BLaER1 treated with 17β-estradiol and CSF1 and Interleukin-3, amounts not matched to agents 10 nM and 100 nM (cell line): ENCODE measurements around the gene TMEM108.

Experiments used
- H3K27ac ChIP-seq, 11 experiments: shearing (Covaris generic); formaldehyde crosslinking; 2 replicates each; pipeline ENCODE4 v1.8.1; 2022
- H3K27me3 ChIP-seq, 11 experiments: shearing (Covaris generic); formaldehyde crosslinking; 2 replicates each; pipeline ENCODE4 v1.8.1; 2022
- H3K36me3 ChIP-seq, 11 experiments: shearing (Covaris generic); formaldehyde crosslinking; 2 replicates each; pipeline ENCODE4 v1.8.1; 2022
- H3K4me1 ChIP-seq, 10 experiments: shearing (Covaris generic); formaldehyde crosslinking; 2 replicates each; pipeline ENCODE4 v1.8.1; 2022
- H3K4me2 ChIP-seq, 11 experiments: shearing (Covaris generic); formaldehyde crosslinking; 2 replicates each; pipeline ENCODE4 v1.8.1; 2022
- H3K4me3 ChIP-seq, 10 experiments: shearing (Covaris generic); formaldehyde crosslinking; 2 replicates each; pipeline ENCODE4 v1.8.1; 2022
- H3K9ac ChIP-seq, 11 experiments: shearing (Covaris generic); formaldehyde crosslinking; 2 replicates each; pipeline ENCODE4 v1.8.1; 2022
- H3K9me3 ChIP-seq, 11 experiments: shearing (Covaris generic); formaldehyde crosslinking; replicated peaks in 1 of 11; 2 replicates each; pipeline ENCODE4 v1.8.1; 2022
- H4K20me1 ChIP-seq, 11 experiments: shearing (Covaris generic); formaldehyde crosslinking; 2 replicates each; pipeline ENCODE4 v1.8.1; 2022
- Cebpa-rat ChIP-seq, 11 experiments: shearing (Covaris generic); IDR thresholded peaks; 2 replicates each; pipeline ENCODE4 v1.8.1; 2022

TMEM108 gene

DNA sequence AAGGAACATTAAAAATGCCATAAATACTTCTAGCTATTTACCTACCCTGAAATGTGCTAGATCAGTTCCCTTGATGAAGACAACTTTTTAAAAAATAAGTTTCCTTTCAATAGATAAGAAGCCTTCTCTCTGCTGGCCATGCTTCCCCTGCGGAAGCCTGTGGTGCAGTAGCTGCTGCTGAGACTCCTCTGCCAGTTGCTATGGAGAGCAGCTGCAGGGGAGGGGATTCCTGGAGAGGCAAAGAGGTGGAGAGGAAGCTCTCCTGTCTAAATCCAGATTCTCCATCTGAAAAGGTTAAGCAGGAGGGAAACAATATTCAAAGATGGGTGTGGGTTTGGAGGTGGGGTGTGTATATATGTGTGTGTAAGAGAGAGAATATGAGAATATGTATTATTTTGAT, 291.9 kb downstream of the TMEM108 start:
- H3K4me2 ChIP-seq = peak overlapping the region in 1 of 11 experiments; percentile 3; a peak in 1 of 22 replicates

GRCh38 chr3:133330522-133330921, 292.3 kb downstream of the TMEM108 start:
- no peak for TF ChIP-seq Cebpa-rat (IDR thresholded peaks at IDR 0.05)
- H4K20me1 ChIP-seq = no peaks in the 10 kb centered on the region
- H3K4me2 ChIP-seq = 0 out of 22 replicates have a peak overlapping the region, but pooled peaks of 1 of the 11 experiments have one; percentile 3
- no peaks in the 10 kb centered on the region for H3K36me3 ChIP-seq
- no peaks in the 10 kb centered on the region for H3K9me3 ChIP-seq
- H3K4me1 ChIP-seq = peaks cover 0 to 5% (median 0%) of the 10 kb centered on the region in 10 experiments; a peak in 1 of 20 replicates
- H3K27me3 ChIP-seq = no peaks in the 10 kb centered on the region
- no peak overlapping the region for H3K4me3 ChIP-seq
- no peak overlapping the region for H3K9ac ChIP-seq
- H3K27ac ChIP-seq = no peak overlapping the region

More for the DNA sequence above, 291.9 kb downstream of the TMEM108 start:
- Histone ChIP-seq H4K20me1 (no peaks in the 10 kb centered on the region), H3K9me3 (no peaks in the 10 kb centered on the region), H3K9ac (no peak overlapping the region), H3K4me1 (peaks cover 0 to 5% (median 0%) of the 10 kb centered on the region in 10 experiments; a peak in 1 of 20 replicates), H3K36me3 (no peaks in the 10 kb centered on the region), H3K4me3 (no peak overlapping the region), H3K27me3 (no peaks in the 10 kb centered on the region), H3K27ac (no peak overlapping the region)
- no peak for TF ChIP-seq Cebpa-rat (IDR thresholded peaks at IDR 0.05)

DNA sequence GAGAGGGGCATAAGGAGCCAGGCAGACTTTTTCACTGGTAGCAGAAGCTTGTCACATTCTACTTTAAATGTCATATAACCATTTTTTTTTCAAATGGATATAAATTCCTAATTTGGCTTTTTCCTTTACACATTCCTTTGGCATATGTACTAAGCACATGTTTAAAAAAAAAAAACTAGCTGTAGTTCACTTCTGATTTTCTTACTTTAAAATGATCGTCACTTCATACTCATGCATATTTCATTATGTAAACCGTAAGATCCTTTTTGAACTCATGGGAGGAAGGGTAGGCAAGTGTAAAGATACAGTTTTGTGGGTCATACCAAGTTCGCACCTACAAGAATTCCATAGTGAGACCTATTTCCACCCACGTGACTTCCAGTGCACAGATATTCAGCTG, 316.5 kb downstream of the TMEM108 start:
- TF ChIP-seq Cebpa-rat (IDR thresholded peaks at IDR 0.05) = no peak
- H3K9me3 ChIP-seq = peaks cover 0 to 11% (median 9%) of the 10 kb centered on the region in 11 experiments; a peak in 18 of 22 replicates
- H3K27me3 ChIP-seq = no peaks in the 10 kb centered on the region
- no peak overlapping the region for H3K4me2 ChIP-seq
- H3K4me1 ChIP-seq = no peaks in the 10 kb centered on the region
- no peak overlapping the region for H3K4me3 ChIP-seq
- H3K36me3 ChIP-seq = no peaks in the 10 kb centered on the region
- H3K9ac ChIP-seq = no peak overlapping the region
- no peaks in the 10 kb centered on the region for H4K20me1 ChIP-seq
- H3K27ac ChIP-seq = no peak overlapping the region

DNA sequence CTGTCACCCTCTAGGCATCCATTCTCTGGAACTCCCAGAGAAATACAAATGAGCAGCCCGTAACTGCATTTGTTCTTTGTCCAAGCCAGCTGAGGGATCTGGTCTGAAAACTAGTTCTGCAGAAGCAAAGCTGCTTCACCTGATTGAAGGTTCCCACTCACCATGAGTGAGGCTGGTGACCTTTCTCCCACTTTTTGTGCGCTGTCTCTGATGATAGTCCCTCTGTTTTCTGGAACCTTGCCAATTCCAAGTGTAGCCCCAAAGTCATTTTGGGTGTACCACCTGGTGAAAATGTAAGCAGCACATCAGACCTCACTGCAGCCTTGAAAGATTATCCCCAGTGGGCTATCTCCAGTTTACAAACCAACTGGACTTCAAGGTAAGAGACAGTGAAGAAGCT, 322.3 kb downstream of the TMEM108 start:
- Histone ChIP-seq H3K4me3 (no peak overlapping the region), H3K27ac (no peak overlapping the region), H3K4me1 (no peaks in the 10 kb centered on the region), H3K36me3 (no peaks in the 10 kb centered on the region), H3K9me3 (peaks cover 0 to 11% (median 9%) of the 10 kb centered on the region in 11 experiments; a peak in 18 of 22 replicates), H3K9ac (no peak overlapping the region), H4K20me1 (no peaks in the 10 kb centered on the region), H3K27me3 (no peaks in the 10 kb centered on the region), H3K4me2 (no peak overlapping the region)
- TF ChIP-seq Cebpa-rat (IDR thresholded peaks at IDR 0.05) = no peak

DNA sequence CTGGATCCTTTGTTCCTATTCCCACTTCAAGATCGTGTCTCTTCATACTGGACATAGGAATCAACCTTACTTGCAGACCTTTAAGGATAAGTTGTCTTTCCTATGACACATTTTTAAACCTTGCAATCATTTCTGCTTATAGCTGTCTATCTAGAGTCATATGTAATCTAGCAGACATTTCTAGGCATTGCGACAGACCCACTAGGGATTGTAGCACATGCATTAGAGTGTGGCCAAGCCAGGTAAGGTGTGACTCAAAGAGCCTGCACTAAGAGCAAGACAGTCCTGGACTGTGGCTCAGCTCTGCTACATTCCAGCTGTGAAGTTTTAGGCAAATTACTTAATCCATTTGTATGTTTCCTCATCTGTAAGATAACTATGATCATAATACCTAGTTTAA, 322.8 kb downstream of the TMEM108 start:
- Histone ChIP-seq H3K4me1 (no peaks in the 10 kb centered on the region), H3K27ac (no peak overlapping the region), H3K4me2 (no peak overlapping the region), H4K20me1 (no peaks in the 10 kb centered on the region), H3K27me3 (no peaks in the 10 kb centered on the region), H3K9me3 (peaks cover 0 to 11% (median 8%) of the 10 kb centered on the region in 11 experiments; a peak in 18 of 22 replicates), H3K9ac (no peak overlapping the region), H3K4me3 (no peak overlapping the region), H3K36me3 (no peaks in the 10 kb centered on the region)
- no peak for TF ChIP-seq Cebpa-rat (IDR thresholded peaks at IDR 0.05)

- H3K4me2 ChIP-seq = no peak overlapping the region
- H3K4me3 ChIP-seq = no peak overlapping the region
- no peaks in the 10 kb centered on the region for H3K4me1 ChIP-seq
- H3K27ac ChIP-seq = no peak overlapping the region
- no peak overlapping the region for H3K9ac ChIP-seq
- H3K27me3 ChIP-seq = no peaks in the 10 kb centered on the region
- TF ChIP-seq Cebpa-rat (IDR thresholded peaks at IDR 0.05) = no peak
- peaks cover 0 to 6% (median 4%) of the 10 kb centered on the region in 11 experiments; a peak in 18 of 22 replicates for H3K9me3 ChIP-seq
- H4K20me1 ChIP-seq = no peaks in the 10 kb centered on the region
- no peaks in the 10 kb centered on the region for H3K36me3 ChIP-seq
These were observed 323.2 kb downstream of the TMEM108 start for GRCh38 chr3:133361435-133361834.

DNA sequence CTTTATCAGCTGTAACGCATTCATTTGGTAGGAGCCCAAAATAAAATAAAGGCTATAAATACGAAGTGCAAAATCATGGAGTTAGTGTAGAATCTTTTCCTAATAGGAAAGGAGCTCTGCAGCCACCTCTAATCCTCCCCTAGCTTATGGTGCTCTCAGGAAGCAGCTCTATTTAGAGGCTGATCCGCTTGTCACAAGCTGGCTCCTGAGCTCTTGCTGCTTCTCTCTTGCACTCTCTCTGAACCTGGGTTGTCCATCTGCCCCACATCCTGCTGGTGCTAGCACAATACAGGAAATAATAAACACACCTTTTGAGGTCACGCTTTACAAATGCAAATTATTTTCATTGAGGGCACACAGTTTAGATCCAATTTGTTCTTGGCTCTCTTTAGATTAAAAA, 324.3 kb downstream of the TMEM108 start:
- no peaks in the 10 kb centered on the region for H3K36me3 ChIP-seq
- no peaks in the 10 kb centered on the region for H3K9me3 ChIP-seq
- no peaks in the 10 kb centered on the region for H3K27me3 ChIP-seq
- no peak overlapping the region for H3K4me3 ChIP-seq
- no peak for TF ChIP-seq Cebpa-rat (IDR thresholded peaks at IDR 0.05)
- H3K4me2 ChIP-seq = no peak overlapping the region
- H3K4me1 ChIP-seq = no peaks in the 10 kb centered on the region
- no peak overlapping the region for H3K9ac ChIP-seq
- H4K20me1 ChIP-seq = no peaks in the 10 kb centered on the region
- H3K27ac ChIP-seq = no peak overlapping the region

- H3K36me3 ChIP-seq = no peaks in the 10 kb centered on the region
- no peak overlapping the region for H3K4me2 ChIP-seq
- H3K27me3 ChIP-seq = no peaks in the 10 kb centered on the region
- TF ChIP-seq Cebpa-rat (IDR thresholded peaks at IDR 0.05) = no peak
- no peak overlapping the region for H3K27ac ChIP-seq
- no peak overlapping the region for H3K9ac ChIP-seq
- no peak overlapping the region for H3K4me3 ChIP-seq
- no peaks in the 10 kb centered on the region for H3K9me3 ChIP-seq
- no peaks in the 10 kb centered on the region for H3K4me1 ChIP-seq
- no peaks in the 10 kb centered on the region for H4K20me1 ChIP-seq
These were observed 326.5 kb downstream of the TMEM108 start for GRCh38 chr3:133364704-133365103.

- no peak overlapping the region for H3K4me3 ChIP-seq
- H3K4me2 ChIP-seq = no peak overlapping the region
- H3K27ac ChIP-seq = no peak overlapping the region
- no peaks in the 10 kb centered on the region for H4K20me1 ChIP-seq
- no peak for TF ChIP-seq Cebpa-rat (IDR thresholded peaks at IDR 0.05)
- H3K4me1 ChIP-seq = no peaks in the 10 kb centered on the region
- no peaks in the 10 kb centered on the region for H3K36me3 ChIP-seq
- H3K9ac ChIP-seq = no peak overlapping the region
- H3K9me3 ChIP-seq = no peaks in the 10 kb centered on the region
- no peaks in the 10 kb centered on the region for H3K27me3 ChIP-seq
These were observed 328.7 kb downstream of the TMEM108 start for GRCh38 chr3:133366921-133367320.

DNA sequence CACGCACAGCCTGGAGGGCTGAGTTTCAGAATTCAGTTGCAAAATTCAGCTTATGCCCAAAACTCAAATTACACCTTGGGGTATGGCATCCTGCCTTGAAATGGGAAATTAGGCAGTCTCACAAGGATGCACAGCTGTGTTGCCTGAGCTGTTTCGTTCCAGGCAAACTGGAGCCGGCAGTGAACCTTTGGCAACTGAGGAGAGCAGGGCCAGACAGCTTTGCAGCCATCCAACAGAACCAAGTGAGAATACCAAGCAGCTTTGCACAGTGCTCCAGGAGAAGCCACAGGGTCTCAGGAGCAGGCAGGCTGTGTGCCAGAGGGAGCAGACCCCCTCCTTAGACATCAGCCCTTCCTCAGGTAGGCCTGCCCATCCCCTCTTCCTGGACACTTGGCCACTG, 329.2 kb downstream of the TMEM108 start:
- Histone ChIP-seq H4K20me1 (no peaks in the 10 kb centered on the region), H3K9ac (no peak overlapping the region), H3K4me1 (no peaks in the 10 kb centered on the region), H3K27me3 (no peaks in the 10 kb centered on the region), H3K4me2 (no peak overlapping the region), H3K27ac (no peak overlapping the region), H3K4me3 (no peak overlapping the region), H3K36me3 (no peaks in the 10 kb centered on the region), H3K9me3 (no peaks in the 10 kb centered on the region)
- TF ChIP-seq Cebpa-rat (IDR thresholded peaks at IDR 0.05) = no peak
